Neural cell (in vitro differentiated cells): Measurements from ENCODE around the gene NFIB. TPM values are rescaled to one million over a fixed set of nuclear protein-coding genes. Genes with fewer than 3 reads are reported as not detected.

Source experiments
- H2AFZ ChIP-seq: fragments of 200-600, 300-800 bp; sonication (generic), shearing (Covaris generic); 2 replicates; pipeline ENCODE4 v1.6.0; 2014; ENCODE audit warnings: low read depth, mild to moderate bottlenecking, antibody characterized with exemption, low read length, moderate library complexity
- H3F3A ChIP-seq: fragments of 200-600 bp; shearing (Covaris generic); 2 replicates; pipeline ENCODE4 v1.6.1; 2016; ENCODE audit warnings: mild to moderate bottlenecking, moderate library complexity, mixed read lengths, antibody characterized with exemption, low read length; ENCODE audit not compliant: insufficient read depth, poor library complexity, severe bottlenecking
- H3K27ac ChIP-seq: fragments of 200-600, 300-800 bp; sonication (generic), shearing (Covaris generic); 2 replicates; pipeline ENCODE4 v1.5.1; 2014; ENCODE audit warnings: mild to moderate bottlenecking, low read length, moderate library complexity
- H3K27me3 ChIP-seq: fragments of 300-800, 200-600 bp; sonication (generic), shearing (Covaris generic); 2 replicates; pipeline ENCODE4 v1.6.0; 2014; ENCODE audit warnings: mild to moderate bottlenecking, low read depth, low read length, moderate library complexity; ENCODE audit not compliant: insufficient read depth
- H3K36me3 ChIP-seq: fragments of 300-800, 200-600 bp; sonication (generic), shearing (Covaris generic); 2 replicates; pipeline ENCODE4 v1.5.1; 2014; ENCODE audit warnings: mild to moderate bottlenecking, antibody characterized with exemption, low read length, moderate library complexity; ENCODE audit not compliant: insufficient read depth
- H3K4me2 ChIP-seq: fragments of 300-800, 200-600 bp; sonication (generic), shearing (Covaris generic); 2 replicates; pipeline ENCODE4 v1.6.0; 2014; ENCODE audit warnings: mild to moderate bottlenecking, low read length
- H3K4me3 ChIP-seq: fragments of 300-800, 200-600 bp; sonication (generic), shearing (Covaris generic); 2 replicates; pipeline ENCODE4 v1.5.1; 2014; ENCODE audit warnings: mild to moderate bottlenecking, low read length, moderate library complexity
- H3K79me2 ChIP-seq: fragments of 200-600 bp; shearing (Covaris generic); replicated peaks from 2 replicates; pipeline ENCODE4 v1.6.0; 2014; ENCODE audit warnings: mild to moderate bottlenecking, low read length, moderate library complexity; ENCODE audit not compliant: insufficient read depth
- H3K9ac ChIP-seq: fragments of 300-800, 200-600 bp; sonication (generic), shearing (Covaris generic); 2 replicates; pipeline ENCODE4 v1.6.1; 2016; ENCODE audit warnings: mild to moderate bottlenecking, low read length, mixed read lengths
- H3K9me2 ChIP-seq: fragments of 200-600 bp; shearing (Covaris generic); 2 replicates; pipeline ENCODE4 v1.6.1; 2016; ENCODE audit warnings: mild to moderate bottlenecking, low read length, mixed read lengths; ENCODE audit not compliant: insufficient read depth
- H3K9me3 ChIP-seq: fragments of 200-600, 300-800 bp; sonication (generic), shearing (Covaris generic); 2 replicates; pipeline ENCODE4 v1.6.1; 2016; ENCODE audit warnings: mild to moderate bottlenecking, mixed run types, low read length, moderate library complexity, mixed read lengths
- H4K20me1 ChIP-seq: fragments of 200-600 bp; shearing (Covaris generic); 2 replicates; pipeline ENCODE4 v1.6.1; 2016; ENCODE audit warnings: mild to moderate bottlenecking, mixed run types; ENCODE audit not compliant: insufficient read depth
- EP300 ChIP-seq: fragments of 450-650 bp; conservative IDR thresholded peaks from 2 replicates; pipeline ENCODE4 v1.6.1; 2014; ENCODE audit warnings: antibody characterized with exemption, mild to moderate bottlenecking, moderate library complexity; ENCODE audit not compliant: poor library complexity, severe bottlenecking
- EZH2 ChIP-seq: fragments of 200-600, 300-800 bp; shearing (Covaris generic), sonication (generic); IDR thresholded peaks from 2 replicates; pipeline ENCODE4 v1.6.1; 2014; ENCODE audit warnings: antibody characterized with exemption, low read length, borderline replicate concordance, mild to moderate bottlenecking; ENCODE audit not compliant: insufficient read depth, poor library complexity, severe bottlenecking
- MXI1 ChIP-seq: fragments of 450-650 bp; conservative IDR thresholded peaks from 2 replicates; pipeline ENCODE4 v1.6.1; 2014; ENCODE audit warnings: antibody characterized with exemption, mild to moderate bottlenecking; ENCODE audit not compliant: poor library complexity, severe bottlenecking
- POLR2AphosphoS5 ChIP-seq: IDR thresholded peaks from 2 replicates; pipeline ENCODE4 v1.6.1; 2012
- RAD21 ChIP-seq: fragments of 450-650 bp; conservative IDR thresholded peaks from 2 replicates; pipeline ENCODE4 v1.6.1; 2014; ENCODE audit warnings: antibody characterized with exemption, mild to moderate bottlenecking, moderate library complexity
- SMC3 ChIP-seq: fragments of 450-650 bp; conservative IDR thresholded peaks from 2 replicates; pipeline ENCODE4 v1.6.1; 2014; ENCODE audit warnings: antibody characterized with exemption, mild to moderate bottlenecking, moderate library complexity; ENCODE audit not compliant: poor library complexity
- TAF1 ChIP-seq: IDR thresholded peaks from 2 replicates; pipeline ENCODE4 v1.6.1; 2012; ENCODE audit warnings: low read depth
- polyA plus RNA-seq: library from polyadenylated mRNA; depleted of rRNA; stranded (reverse); fragments of >200 nt; gene quantifications from 2 replicates; pipeline ENCODE4 v1.2.3, GENCODE V29; 2014
- TF ChIP-seq, protein P1 (sequence below): fragments of 450-650 bp; IDR thresholded peaks from 2 replicates; pipeline ENCODE4 v1.5.1; 2014; ENCODE audit warnings: antibody characterized with exemption, mild to moderate bottlenecking, moderate library complexity; ENCODE audit not compliant: poor library complexity, severe bottlenecking
- TF ChIP-seq, protein P2 (sequence below): IDR thresholded peaks from 2 replicates; pipeline ENCODE4 v1.6.1; 2012; ENCODE audit warnings: borderline replicate concordance

Gene NFIB
- polyA plus RNA-seq, 1 donor from 2014 or later = 0.73 TPM

DNA sequence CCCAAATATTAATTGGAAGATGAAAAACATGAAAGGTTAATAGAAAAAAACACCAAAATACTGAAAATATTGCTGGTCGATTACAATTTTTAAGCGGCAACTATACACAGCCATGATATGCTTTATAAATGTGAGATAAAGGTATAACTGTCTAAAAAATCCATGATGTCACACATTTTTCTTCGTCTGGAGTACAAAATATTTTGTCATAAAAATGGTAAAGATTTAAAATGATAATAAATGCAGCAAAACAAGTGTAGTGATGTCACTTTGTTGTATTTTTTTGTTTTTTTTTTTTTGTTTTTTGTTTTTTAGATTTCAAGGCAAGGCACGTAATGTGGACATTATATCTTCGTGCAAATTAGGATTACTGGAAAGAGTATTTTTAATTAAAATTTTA, 227.4 kb downstream of the NFIB start:
- no peaks in the 10 kb centered on the region for H3K36me3 ChIP-seq
- no peak overlapping the region for H3K9ac ChIP-seq
- no peaks in the 10 kb centered on the region for H3K9me3 ChIP-seq
- H3K4me2 ChIP-seq = no peak overlapping the region
- H3K4me3 ChIP-seq = no peak overlapping the region
- H3K9me2 ChIP-seq = no peaks in the 10 kb centered on the region
- H4K20me1 ChIP-seq = no peaks in the 10 kb centered on the region
- H3K79me2 ChIP-seq = no peaks in the 10 kb centered on the region
- H3F3A ChIP-seq = no peaks in the 10 kb centered on the region
- H2AFZ ChIP-seq = no peak overlapping the region
- no peaks in the 10 kb centered on the region for H3K27me3 ChIP-seq
- no peak for TF ChIP-seq RAD21
- no peak for TF ChIP-seq TAF1
- TF ChIP-seq MXI1 = no peak
- no peak for TF ChIP-seq SMC3
- TF ChIP-seq EZH2 = no peak
- TF ChIP-seq, protein P1, sequence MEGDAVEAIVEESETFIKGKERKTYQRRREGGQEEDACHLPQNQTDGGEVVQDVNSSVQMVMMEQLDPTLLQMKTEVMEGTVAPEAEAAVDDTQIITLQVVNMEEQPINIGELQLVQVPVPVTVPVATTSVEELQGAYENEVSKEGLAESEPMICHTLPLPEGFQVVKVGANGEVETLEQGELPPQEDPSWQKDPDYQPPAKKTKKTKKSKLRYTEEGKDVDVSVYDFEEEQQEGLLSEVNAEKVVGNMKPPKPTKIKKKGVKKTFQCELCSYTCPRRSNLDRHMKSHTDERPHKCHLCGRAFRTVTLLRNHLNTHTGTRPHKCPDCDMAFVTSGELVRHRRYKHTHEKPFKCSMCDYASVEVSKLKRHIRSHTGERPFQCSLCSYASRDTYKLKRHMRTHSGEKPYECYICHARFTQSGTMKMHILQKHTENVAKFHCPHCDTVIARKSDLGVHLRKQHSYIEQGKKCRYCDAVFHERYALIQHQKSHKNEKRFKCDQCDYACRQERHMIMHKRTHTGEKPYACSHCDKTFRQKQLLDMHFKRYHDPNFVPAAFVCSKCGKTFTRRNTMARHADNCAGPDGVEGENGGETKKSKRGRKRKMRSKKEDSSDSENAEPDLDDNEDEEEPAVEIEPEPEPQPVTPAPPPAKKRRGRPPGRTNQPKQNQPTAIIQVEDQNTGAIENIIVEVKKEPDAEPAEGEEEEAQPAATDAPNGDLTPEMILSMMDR = no peak
- TF ChIP-seq, protein P2, sequence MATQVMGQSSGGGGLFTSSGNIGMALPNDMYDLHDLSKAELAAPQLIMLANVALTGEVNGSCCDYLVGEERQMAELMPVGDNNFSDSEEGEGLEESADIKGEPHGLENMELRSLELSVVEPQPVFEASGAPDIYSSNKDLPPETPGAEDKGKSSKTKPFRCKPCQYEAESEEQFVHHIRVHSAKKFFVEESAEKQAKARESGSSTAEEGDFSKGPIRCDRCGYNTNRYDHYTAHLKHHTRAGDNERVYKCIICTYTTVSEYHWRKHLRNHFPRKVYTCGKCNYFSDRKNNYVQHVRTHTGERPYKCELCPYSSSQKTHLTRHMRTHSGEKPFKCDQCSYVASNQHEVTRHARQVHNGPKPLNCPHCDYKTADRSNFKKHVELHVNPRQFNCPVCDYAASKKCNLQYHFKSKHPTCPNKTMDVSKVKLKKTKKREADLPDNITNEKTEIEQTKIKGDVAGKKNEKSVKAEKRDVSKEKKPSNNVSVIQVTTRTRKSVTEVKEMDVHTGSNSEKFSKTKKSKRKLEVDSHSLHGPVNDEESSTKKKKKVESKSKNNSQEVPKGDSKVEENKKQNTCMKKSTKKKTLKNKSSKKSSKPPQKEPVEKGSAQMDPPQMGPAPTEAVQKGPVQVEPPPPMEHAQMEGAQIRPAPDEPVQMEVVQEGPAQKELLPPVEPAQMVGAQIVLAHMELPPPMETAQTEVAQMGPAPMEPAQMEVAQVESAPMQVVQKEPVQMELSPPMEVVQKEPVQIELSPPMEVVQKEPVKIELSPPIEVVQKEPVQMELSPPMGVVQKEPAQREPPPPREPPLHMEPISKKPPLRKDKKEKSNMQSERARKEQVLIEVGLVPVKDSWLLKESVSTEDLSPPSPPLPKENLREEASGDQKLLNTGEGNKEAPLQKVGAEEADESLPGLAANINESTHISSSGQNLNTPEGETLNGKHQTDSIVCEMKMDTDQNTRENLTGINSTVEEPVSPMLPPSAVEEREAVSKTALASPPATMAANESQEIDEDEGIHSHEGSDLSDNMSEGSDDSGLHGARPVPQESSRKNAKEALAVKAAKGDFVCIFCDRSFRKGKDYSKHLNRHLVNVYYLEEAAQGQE = no peak
- no peak for TF ChIP-seq POLR2AphosphoS5
- no peak overlapping the region for H3K27ac ChIP-seq

DNA sequence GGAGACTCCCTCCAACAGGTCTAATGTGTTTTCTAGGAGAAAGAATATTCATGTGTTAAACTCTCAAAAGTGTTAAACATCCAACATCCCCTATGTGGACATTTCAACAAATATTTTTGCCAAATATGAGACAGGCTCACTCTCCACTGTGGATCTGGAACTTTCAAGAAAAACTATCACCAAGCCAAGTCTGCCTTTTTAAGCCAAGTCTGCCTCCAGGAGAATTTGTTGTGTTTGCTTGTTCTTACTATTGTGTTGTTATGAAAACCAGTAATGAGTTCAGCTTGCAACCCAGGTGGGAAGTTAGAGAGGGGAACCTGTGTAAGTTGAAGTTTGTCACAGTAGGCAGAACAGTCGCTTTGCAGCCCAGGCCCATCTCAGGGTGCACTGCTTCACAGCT, 228.1 kb downstream of the NFIB start:
- no peak overlapping the region for H3K4me2 ChIP-seq
- no peak overlapping the region for H3K9ac ChIP-seq
- H3K36me3 ChIP-seq = no peaks in the 10 kb centered on the region
- H3K9me2 ChIP-seq = no peaks in the 10 kb centered on the region
- no peak overlapping the region for H2AFZ ChIP-seq
- no peaks in the 10 kb centered on the region for H3K9me3 ChIP-seq
- no peaks in the 10 kb centered on the region for H3F3A ChIP-seq
- no peaks in the 10 kb centered on the region for H3K27me3 ChIP-seq
- no peak for TF ChIP-seq SMC3
- TF ChIP-seq RAD21 = no peak
- no peak for TF ChIP-seq EP300
- TF ChIP-seq, protein P1 = no peak
- TF ChIP-seq EZH2 = no peak
- TF ChIP-seq TAF1 = no peak
- TF ChIP-seq POLR2AphosphoS5 = no peak
- TF ChIP-seq, protein P2 = no peak
- no peak for TF ChIP-seq MXI1
- H3K79me2 ChIP-seq = no peaks in the 10 kb centered on the region
- H4K20me1 ChIP-seq = no peaks in the 10 kb centered on the region
- H3K27ac ChIP-seq = no peak overlapping the region
- no peak overlapping the region for H3K4me3 ChIP-seq
